GM12865 (cell line): Measurements from ENCODE around the gene PI4KB.

Source experiments
- DNase-seq: peaks from one replicate; pipeline ENCODE4 v3.0.0; 2010; ENCODE audit warnings: low read depth
- H3K4me3 ChIP-seq: 2 replicates; pipeline ENCODE4 v1.5.1; 2011; ENCODE audit warnings: mild to moderate bottlenecking, low read depth, low read length, control low read depth
- TF ChIP-seq, protein P1 (sequence below): IDR thresholded peaks from 2 replicates; pipeline ENCODE4 v1.5.1; 2011; ENCODE audit warnings: low read length, control low read depth, low read depth, inconsistent platforms; ENCODE audit not compliant: insufficient read depth; ENCODE audit errors: missing control alignments

The PI4KB gene

DNA sequence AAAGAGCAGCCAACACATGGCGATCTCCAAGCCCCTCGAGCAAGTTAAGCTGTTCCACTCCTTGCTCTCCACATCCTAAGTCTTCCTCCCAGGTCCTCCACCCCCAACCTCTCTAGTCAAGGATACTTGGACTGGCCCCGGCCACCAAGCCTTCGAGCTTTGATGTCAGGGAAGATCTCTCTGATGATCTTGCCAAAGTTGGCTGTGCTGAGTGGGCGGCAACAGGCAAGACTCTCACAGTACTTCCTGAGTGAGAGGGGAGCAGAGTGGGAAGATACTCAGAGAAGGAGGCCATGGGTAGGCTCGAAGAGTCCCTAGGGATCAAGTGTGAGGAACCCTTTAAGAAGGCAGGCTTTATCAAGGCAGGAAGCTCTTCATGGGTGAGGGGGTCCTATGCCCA is 17.1 kb upstream of the PI4KB start:
- no peak overlapping the region for H3K4me3 ChIP-seq
- TF ChIP-seq, protein P1, sequence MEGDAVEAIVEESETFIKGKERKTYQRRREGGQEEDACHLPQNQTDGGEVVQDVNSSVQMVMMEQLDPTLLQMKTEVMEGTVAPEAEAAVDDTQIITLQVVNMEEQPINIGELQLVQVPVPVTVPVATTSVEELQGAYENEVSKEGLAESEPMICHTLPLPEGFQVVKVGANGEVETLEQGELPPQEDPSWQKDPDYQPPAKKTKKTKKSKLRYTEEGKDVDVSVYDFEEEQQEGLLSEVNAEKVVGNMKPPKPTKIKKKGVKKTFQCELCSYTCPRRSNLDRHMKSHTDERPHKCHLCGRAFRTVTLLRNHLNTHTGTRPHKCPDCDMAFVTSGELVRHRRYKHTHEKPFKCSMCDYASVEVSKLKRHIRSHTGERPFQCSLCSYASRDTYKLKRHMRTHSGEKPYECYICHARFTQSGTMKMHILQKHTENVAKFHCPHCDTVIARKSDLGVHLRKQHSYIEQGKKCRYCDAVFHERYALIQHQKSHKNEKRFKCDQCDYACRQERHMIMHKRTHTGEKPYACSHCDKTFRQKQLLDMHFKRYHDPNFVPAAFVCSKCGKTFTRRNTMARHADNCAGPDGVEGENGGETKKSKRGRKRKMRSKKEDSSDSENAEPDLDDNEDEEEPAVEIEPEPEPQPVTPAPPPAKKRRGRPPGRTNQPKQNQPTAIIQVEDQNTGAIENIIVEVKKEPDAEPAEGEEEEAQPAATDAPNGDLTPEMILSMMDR = no peak
- DNase-seq = no peak

- no peak overlapping the region for H3K4me3 ChIP-seq
- TF ChIP-seq, protein P1 = no peak
- DNase-seq = no peak
Observed at GRCh38 chr1:151343587-151343986, 16.4 kb upstream of the PI4KB start.

DNA sequence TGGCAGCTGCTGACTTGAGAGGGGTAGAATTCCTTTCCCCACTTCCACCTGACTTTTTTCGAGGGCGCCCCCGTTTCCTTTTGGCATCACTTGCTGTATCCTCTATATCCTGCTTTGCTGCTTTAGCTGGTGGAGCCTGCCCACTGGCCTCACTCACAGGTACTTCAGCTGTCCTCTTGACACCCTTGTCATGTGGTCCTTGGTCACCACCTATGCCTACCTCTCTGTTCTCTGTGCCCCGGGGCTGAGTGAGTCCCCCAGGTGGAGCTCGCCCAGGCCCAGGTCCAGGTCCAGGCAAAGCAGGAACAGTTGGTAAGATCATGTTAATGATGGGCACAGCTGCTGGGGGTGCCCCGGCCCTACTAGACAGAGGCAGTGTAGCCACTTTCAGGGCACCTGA is 15.4 kb upstream of the PI4KB start:
- H3K4me3 ChIP-seq = no peak overlapping the region
- no peak for DNase-seq
- TF ChIP-seq, protein P1 = no peak

DNA sequence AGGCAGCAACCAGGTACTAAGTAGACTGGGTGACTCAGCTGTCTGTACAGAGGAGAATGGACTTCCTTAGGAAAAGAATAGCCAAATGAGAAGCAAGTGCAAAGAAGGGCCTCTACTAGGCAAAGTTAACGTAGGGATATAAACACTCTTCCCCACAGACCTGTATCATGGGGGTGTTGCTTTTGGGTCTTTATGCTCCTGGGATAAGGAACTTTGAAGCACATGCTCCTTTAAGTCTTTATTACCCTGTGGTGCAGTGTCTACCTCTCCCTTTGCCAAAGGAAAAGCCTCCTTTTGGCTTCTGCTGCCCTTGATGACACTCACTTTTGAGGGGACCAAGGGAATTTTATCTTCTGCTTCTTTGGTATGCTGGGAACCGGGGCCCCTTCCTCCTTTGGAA is 14.8 kb upstream of the PI4KB start:
- TF ChIP-seq, protein P1 = no peak
- H3K4me3 ChIP-seq = no peak overlapping the region
- DNase-seq = no peak

GRCh38 chr1:151340870-151341754 is 13.9 kb upstream of the PI4KB start:
- TF ChIP-seq, protein P1 = peak; percentile 61
- peak; percentile 76 for DNase-seq
- no peak overlapping the region for H3K4me3 ChIP-seq

GRCh38 chr1:151336556-151336955 is 9.3 kb upstream of the PI4KB start:
- DNase-seq = no peak
- no peak overlapping the region for H3K4me3 ChIP-seq
- TF ChIP-seq, protein P1 = no peak

DNA sequence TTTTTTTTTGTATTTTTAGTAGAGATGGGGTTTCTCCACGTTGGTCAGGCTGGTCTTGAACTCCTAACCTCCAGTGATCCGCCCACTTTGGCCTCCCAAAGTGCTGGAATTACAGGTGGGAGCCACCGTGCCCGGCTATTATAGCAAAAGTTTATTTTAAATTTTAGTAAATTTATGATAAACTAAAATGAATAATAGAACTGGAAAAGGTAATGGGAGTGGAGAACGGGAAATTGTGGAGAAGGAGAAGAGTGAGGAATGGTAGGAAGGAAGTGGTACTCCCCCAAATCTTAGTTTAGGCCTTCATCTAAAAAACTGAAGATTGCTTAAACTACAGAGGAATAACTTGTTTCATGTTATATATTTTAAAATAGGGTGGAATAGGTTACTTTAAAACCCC is 7.6 kb upstream of the PI4KB start:
- TF ChIP-seq, protein P1 = no peak
- no peak overlapping the region for H3K4me3 ChIP-seq
- DNase-seq = no peak
